IPS-15b (cell line): ENCODE measurements around the gene RAPGEF1.
"Not testable (repeated sequence)": the region's sequence is repeated elsewhere in the genome, so short reads cannot be mapped to it uniquely, and the experiment has no call there.

Experiments used
- H3K27me3 ChIP-seq: one replicate; pipeline ENCODE4 v1.6.1; 2013; ENCODE audit warnings: low read length; ENCODE audit not compliant: control insufficient read depth, insufficient read depth
- H3K36me3 ChIP-seq: one replicate; pipeline ENCODE4 v1.6.1; 2013; ENCODE audit warnings: low read length; ENCODE audit not compliant: control insufficient read depth, insufficient read depth
- H3K4me1 ChIP-seq: one replicate; pipeline ENCODE4 v1.6.1; 2013; ENCODE audit warnings: mild to moderate bottlenecking, low read length; ENCODE audit not compliant: control insufficient read depth, insufficient read depth
- H3K4me3 ChIP-seq: one replicate; pipeline ENCODE4 v1.5.1; 2013; ENCODE audit warnings: low read depth, low read length
- H3K9ac ChIP-seq: one replicate; pipeline ENCODE4 v1.6.1; 2013; ENCODE audit warnings: low read depth, mild to moderate bottlenecking, low read length
- H3K9me3 ChIP-seq: one replicate; pipeline ENCODE4 v1.6.1; 2013; ENCODE audit warnings: mild to moderate bottlenecking, low read length; ENCODE audit not compliant: control insufficient read depth, insufficient read depth

RAPGEF1 gene

GRCh38 chr9:131764568-131764967 is 24.7 kb upstream of the RAPGEF1 start:
- Histone ChIP-seq H3K4me3 (no peak overlapping the region), H3K36me3 (no peaks in the 10 kb centered on the region), H3K27me3 (no peaks in the 10 kb centered on the region), H3K9ac (no peak overlapping the region), H3K9me3 (no peaks in the 10 kb centered on the region), H3K4me1 (no peaks in the 10 kb centered on the region)

GRCh38 chr9:131762356-131762932 is 22.6 kb upstream of the RAPGEF1 start:
- no peaks in the 10 kb centered on the region for H3K27me3 ChIP-seq
- no peak overlapping the region for H3K9ac ChIP-seq
- no peaks in the 10 kb centered on the region for H3K36me3 ChIP-seq
- H3K4me3 ChIP-seq, result peak overlapping the region; percentile 16
- no peaks in the 10 kb centered on the region for H3K9me3 ChIP-seq
- H3K4me1 ChIP-seq, result no peaks in the 10 kb centered on the region

- Histone ChIP-seq H3K27me3 (no peaks in the 10 kb centered on the region), H3K4me1 (peaks cover 6% of the 10 kb centered on the region), H3K4me3 (no peak overlapping the region), H3K9ac (no peak overlapping the region), H3K9me3 (no peaks in the 10 kb centered on the region), H3K36me3 (no peaks in the 10 kb centered on the region)
These were observed 19.3 kb upstream of the RAPGEF1 start for GRCh38 chr9:131759017-131759647.

GRCh38 chr9:131757549-131757948 is 17.7 kb upstream of the RAPGEF1 start:
- Histone ChIP-seq H3K4me3 (no peak overlapping the region), H3K4me1 (peaks cover 6% of the 10 kb centered on the region), H3K9ac (no peak overlapping the region), H3K27me3 (no peaks in the 10 kb centered on the region), H3K9me3 (no peaks in the 10 kb centered on the region), H3K36me3 (no peaks in the 10 kb centered on the region)

GRCh38 chr9:131755541-131756198 is 15.8 kb upstream of the RAPGEF1 start:
- H3K9ac ChIP-seq, result no peak overlapping the region
- H3K36me3 ChIP-seq, result no peaks in the 10 kb centered on the region
- peaks cover 6% of the 10 kb centered on the region for H3K4me1 ChIP-seq
- no peaks in the 10 kb centered on the region for H3K27me3 ChIP-seq
- no peaks in the 10 kb centered on the region for H3K9me3 ChIP-seq
- no peak overlapping the region for H3K4me3 ChIP-seq

- Histone ChIP-seq H3K4me3 (no peak overlapping the region), H3K27me3 (no peaks in the 10 kb centered on the region), H3K9me3 (no peaks in the 10 kb centered on the region), H3K4me1 (peaks cover 6% of the 10 kb centered on the region), H3K36me3 (no peaks in the 10 kb centered on the region), H3K9ac (no peak overlapping the region)
These were observed 15.0 kb upstream of the RAPGEF1 start for GRCh38 chr9:131754846-131755245.

- H3K4me3 ChIP-seq, H3K36me3 ChIP-seq, H3K9me3 ChIP-seq, H3K4me1 ChIP-seq, H3K9ac ChIP-seq, H3K27me3 ChIP-seq: not testable (repeated sequence)
These were observed 13.9 kb upstream of the RAPGEF1 start for GRCh38 chr9:131753751-131754150.

- Histone ChIP-seq H3K4me3 (no peak overlapping the region), H3K36me3 (no peaks in the 10 kb centered on the region), H3K27me3 (no peaks in the 10 kb centered on the region), H3K9me3 (no peaks in the 10 kb centered on the region), H3K9ac (no peak overlapping the region), H3K4me1 (peaks cover 6% of the 10 kb centered on the region)
These were observed 12.5 kb upstream of the RAPGEF1 start for GRCh38 chr9:131752231-131752884.

- H3K9me3 ChIP-seq, result no peaks in the 10 kb centered on the region
- H3K9ac ChIP-seq, result no peak overlapping the region
- H3K4me1 ChIP-seq, result no peaks in the 10 kb centered on the region
- H3K27me3 ChIP-seq, result no peaks in the 10 kb centered on the region
- H3K4me3 ChIP-seq, result no peak overlapping the region
- H3K36me3 ChIP-seq, result no peaks in the 10 kb centered on the region
These were observed 8.6 kb upstream of the RAPGEF1 start for GRCh38 chr9:131748411-131748955.

GRCh38 chr9:131747352-131747751 is 7.5 kb upstream of the RAPGEF1 start:
- no peaks in the 10 kb centered on the region for H3K9me3 ChIP-seq
- no peaks in the 10 kb centered on the region for H3K4me1 ChIP-seq
- H3K9ac ChIP-seq, result no peak overlapping the region
- no peaks in the 10 kb centered on the region for H3K27me3 ChIP-seq
- H3K36me3 ChIP-seq, result no peaks in the 10 kb centered on the region
- no peak overlapping the region for H3K4me3 ChIP-seq

GRCh38 chr9:131745610-131746009 is 5.7 kb upstream of the RAPGEF1 start:
- H3K9ac ChIP-seq, result no peak overlapping the region
- H3K9me3 ChIP-seq, result no peaks in the 10 kb centered on the region
- no peak overlapping the region for H3K4me3 ChIP-seq
- H3K36me3 ChIP-seq, result no peaks in the 10 kb centered on the region
- H3K27me3 ChIP-seq, result no peaks in the 10 kb centered on the region
- no peaks in the 10 kb centered on the region for H3K4me1 ChIP-seq
